Lower leg skin (tissue), 4 donors: ENCODE measurements around the gene AMPD1. TPM values are rescaled to one million over a fixed set of nuclear protein-coding genes. Genes with fewer than 3 reads are reported as not detected.

Source experiments
- DNase-seq, 2 donors: peaks; one replicate each; pipeline ENCODE4 v3.0.0-alpha.2; 2019; ENCODE audit warnings: low spot score in 2 of 2
- H3K4me3 ChIP-seq: fragments of 200-600 bp; sonication (generic); 2 replicates; pipeline ENCODE4 v1.5.1; 2017; ENCODE audit warnings: mild to moderate bottlenecking, low read depth; ENCODE audit not compliant: poor library complexity, severe bottlenecking
- POLR2A ChIP-seq, 2 donors: fragments of 450-650 bp; IDR thresholded peaks; one replicate each; pipeline ENCODE4 v1.6.1; 2016 to 2017; ENCODE audit warnings: antibody characterized with exemption in 2 of 2, mild to moderate bottlenecking in 1 of 2, moderate library complexity in 1 of 2
- WGBS, 2 donors: methylation state at CpG; one replicate each; pipeline ENCODE4 v1.1.5; 2018; 5-methylcytosine and 5-hydroxymethylcytosine counted together
- intact Hi-C: fragments of 100-400 bp; cut with DNase I; formaldehyde crosslinking; loops from one replicate; pipeline ENCODE4 v1.15.0; 2023; ENCODE audit warnings: low total_unique reads
- total RNA-seq, 4 donors: library from RNA; depleted of rRNA; stranded (reverse); fragments of >200 nt; gene quantifications; one replicate each; pipeline ENCODE4 v1.1.0, GENCODE V29; 2016
- TF ChIP-seq, protein P1 (sequence below), 3 donors: fragments of 450-650 bp; IDR thresholded peaks; one replicate each; pipeline ENCODE4 v1.5.1; 2016; ENCODE audit warnings: antibody characterized with exemption in 3 of 3, mild to moderate bottlenecking in 3 of 3, moderate library complexity in 2 of 3

Gene AMPD1
- total RNA-seq, 4 donors from 2014 or later = not detected

DNA sequence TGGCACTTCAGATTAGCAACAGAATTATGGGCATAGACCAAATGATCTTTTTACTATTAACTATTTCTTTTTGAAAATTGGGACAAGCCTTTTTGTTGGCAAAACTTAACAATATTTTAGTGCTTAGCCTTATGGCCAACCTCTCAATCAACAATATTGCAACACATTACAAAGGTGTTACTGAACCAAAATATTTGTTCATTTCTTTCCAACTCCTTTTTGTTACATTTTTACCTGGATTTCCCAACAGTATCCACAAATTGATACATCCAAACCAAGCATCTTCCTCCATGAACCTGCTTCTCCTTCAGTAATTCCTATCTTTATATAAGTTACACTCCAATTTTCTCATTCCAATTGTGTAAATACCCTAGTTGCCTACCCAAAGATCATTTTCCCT is 1.5 kb upstream of the AMPD1 start:
- intact Hi-C loops = no loop called here
- no peak overlapping the region for H3K4me3 ChIP-seq

DNA sequence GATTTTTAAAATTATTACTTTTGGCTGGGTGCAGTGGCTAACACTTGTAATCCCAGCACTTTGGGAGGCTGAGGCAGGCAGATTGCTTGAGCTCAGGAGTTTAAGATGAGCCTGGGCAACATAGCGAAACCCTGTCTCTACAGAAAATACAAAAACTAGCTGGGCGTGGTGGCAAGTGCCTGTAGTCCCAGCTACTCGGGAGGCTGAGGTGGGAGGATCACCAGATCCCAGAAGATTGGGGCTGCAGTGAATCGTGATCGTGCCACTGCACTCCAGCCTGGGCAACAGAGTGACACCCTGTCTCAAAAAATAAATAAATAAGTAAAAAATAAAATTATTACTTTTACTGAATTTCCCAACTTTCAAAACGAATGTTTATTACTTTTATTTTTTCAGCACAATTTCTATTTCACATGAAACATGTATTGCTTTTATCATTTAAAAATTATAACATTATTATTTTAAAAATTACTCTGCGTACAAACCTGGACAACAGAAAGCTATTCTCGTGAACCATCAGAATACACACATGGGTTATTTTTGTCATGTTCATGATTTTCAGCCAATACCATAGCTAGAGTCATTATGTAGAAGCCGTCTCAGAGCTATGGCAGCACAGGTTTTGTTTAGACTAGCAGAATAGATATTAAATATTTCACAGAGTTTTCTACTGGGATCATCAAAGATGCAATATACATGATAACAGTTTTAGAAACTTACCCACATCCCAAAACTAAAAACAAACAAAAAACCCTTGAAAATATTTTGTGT is 621 bp downstream of the AMPD1 start:
- no peak overlapping the region for H3K4me3 ChIP-seq
- no peak for DNase-seq
- intact Hi-C loops = no loop called here
- no peak for TF ChIP-seq POLR2A (IDR thresholded peaks at IDR 0.05)
- TF ChIP-seq, protein P1, sequence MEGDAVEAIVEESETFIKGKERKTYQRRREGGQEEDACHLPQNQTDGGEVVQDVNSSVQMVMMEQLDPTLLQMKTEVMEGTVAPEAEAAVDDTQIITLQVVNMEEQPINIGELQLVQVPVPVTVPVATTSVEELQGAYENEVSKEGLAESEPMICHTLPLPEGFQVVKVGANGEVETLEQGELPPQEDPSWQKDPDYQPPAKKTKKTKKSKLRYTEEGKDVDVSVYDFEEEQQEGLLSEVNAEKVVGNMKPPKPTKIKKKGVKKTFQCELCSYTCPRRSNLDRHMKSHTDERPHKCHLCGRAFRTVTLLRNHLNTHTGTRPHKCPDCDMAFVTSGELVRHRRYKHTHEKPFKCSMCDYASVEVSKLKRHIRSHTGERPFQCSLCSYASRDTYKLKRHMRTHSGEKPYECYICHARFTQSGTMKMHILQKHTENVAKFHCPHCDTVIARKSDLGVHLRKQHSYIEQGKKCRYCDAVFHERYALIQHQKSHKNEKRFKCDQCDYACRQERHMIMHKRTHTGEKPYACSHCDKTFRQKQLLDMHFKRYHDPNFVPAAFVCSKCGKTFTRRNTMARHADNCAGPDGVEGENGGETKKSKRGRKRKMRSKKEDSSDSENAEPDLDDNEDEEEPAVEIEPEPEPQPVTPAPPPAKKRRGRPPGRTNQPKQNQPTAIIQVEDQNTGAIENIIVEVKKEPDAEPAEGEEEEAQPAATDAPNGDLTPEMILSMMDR (IDR thresholded peaks at IDR 0.05) = no peak
- WGBS, 2 donors = 83 to 85% methylated on average over 9 of the region's 9 CpGs

More for the DNA sequence above, 1.5 kb upstream of the AMPD1 start:
- TF ChIP-seq POLR2A (IDR thresholded peaks at IDR 0.05) = no peak
- TF ChIP-seq, protein P1 (IDR thresholded peaks at IDR 0.05) = no peak
- no peak for DNase-seq

DNA sequence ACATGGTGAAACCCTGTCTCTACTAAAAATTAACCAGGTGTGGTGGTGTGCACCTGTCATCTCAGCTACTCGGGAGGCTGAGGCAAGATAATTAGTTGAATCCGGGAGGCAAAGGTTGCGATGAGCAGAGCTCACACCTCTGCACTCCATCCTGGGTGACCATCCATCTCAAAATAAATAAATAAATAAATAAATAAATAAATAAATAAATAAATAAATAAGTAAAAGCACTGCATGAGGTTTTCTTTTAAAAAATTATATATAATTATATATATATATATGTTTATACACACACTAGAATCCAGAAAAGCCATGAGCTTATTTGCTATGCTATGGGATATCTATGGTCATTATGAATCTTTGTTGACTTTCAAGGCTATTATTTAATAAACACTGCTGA is 2.4 kb downstream of the AMPD1 start:
- WGBS, 2 donors = 93 to 94% methylated on average over 3 of the region's 3 CpGs
- TF ChIP-seq POLR2A (IDR thresholded peaks at IDR 0.05) = no peak
- TF ChIP-seq, protein P1 (IDR thresholded peaks at IDR 0.05) = no peak
- intact Hi-C loops = no loop called here
- no peak for DNase-seq
- H3K4me3 ChIP-seq = no peak overlapping the region

DNA sequence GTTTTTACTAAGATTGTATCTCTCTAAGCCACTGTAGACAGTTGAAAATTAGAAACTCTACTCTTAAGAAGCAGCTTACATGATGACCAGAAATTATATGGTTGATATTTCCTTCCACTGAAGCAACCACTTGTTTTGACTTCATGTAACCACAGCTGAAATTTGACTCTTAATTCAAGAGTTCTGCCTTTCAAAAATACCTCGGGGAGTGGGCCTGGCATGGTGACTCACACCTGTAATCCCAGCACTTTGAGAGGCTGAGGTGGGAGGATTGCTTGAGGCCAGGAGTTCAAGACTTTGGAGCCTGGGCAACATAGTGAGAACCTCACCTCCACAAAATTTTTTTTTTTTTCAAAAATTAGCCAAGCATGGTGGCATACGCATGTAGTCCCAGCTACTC is 4.3 kb downstream of the AMPD1 start:
- H3K4me3 ChIP-seq = no peak overlapping the region
- WGBS, 2 donors = 73 to 74% methylated on average over 2 of the region's 2 CpGs
- DNase-seq = no peak
- TF ChIP-seq, protein P1 (IDR thresholded peaks at IDR 0.05) = no peak
- no peak for TF ChIP-seq POLR2A (IDR thresholded peaks at IDR 0.05)
- intact Hi-C loops = no loop called here

DNA sequence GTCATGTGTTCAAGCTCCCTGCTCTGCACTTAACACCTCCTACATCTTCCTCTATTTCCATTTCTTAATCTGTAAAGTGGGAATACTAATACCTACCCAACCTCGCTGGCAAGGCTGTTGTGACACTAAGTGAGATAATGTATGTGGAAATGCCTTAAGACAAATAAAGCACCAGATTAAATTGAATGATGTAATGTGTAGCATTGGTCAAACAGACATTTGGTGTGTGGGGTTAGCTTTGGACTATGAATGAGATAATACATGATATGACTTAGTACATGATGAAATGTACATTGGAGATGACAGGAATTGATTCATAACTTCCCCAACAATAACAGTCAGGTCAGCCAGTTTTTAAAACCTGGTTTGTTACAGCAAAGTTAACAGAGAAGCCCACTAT is 5.2 kb downstream of the AMPD1 start:
- H3K4me3 ChIP-seq = no peak overlapping the region
- intact Hi-C loops = no loop called here
- TF ChIP-seq, protein P1 (IDR thresholded peaks at IDR 0.05) = no peak
- no peak for TF ChIP-seq POLR2A (IDR thresholded peaks at IDR 0.05)
- DNase-seq = no peak
- 84 to 86% methylated on average over 1 of the region's 1 CpG for WGBS, 2 donors

DNA sequence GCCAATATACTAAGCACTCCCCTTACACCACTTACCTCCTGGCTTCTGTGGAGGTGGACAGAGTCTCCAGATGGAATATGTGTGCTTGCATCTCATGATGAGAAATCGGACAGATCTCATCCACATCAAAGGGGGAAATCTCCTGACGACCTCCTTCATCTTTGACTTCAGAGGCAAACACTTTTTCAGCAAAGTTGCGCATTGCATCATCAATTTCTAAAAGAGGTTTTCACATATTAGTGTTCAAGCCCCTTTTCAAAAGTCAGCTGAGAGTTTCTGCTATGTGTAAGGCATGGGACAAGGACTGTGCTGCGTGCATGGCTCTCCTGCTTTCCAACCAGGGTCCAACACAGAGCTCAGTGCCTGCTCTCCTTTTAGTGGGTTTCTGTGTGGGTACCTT is 6.8 kb downstream of the AMPD1 start:
- TF ChIP-seq, protein P1 (IDR thresholded peaks at IDR 0.05) = no peak
- TF ChIP-seq POLR2A (IDR thresholded peaks at IDR 0.05) = no peak
- no peak for DNase-seq
- intact Hi-C loops = no loop called here
- no peak overlapping the region for H3K4me3 ChIP-seq
- WGBS, 2 donors = 76 to 92% methylated on average over 4 of the region's 4 CpGs
